Measurements from ENCODE around the gene CLASP1.

CLASP1 gene

DNA sequence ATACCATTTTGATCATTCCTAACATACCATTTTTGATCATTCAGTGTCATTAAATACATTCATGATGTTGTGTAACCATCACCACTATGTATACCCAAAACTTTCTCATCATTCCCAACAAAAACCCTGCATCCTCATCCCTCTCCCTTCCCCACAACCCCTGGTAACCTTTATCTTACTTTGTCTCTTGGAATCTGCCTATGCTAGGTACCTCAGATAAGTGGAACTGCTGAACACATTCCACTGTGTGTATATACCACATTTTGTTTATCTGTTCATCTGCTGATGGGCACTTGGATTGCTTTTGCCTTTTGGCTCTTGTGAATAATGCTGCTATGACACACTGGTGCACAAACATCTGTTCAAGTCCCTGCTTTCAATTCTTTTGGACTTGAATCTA, 280.4 kb downstream of the CLASP1 start:
- no peak overlapping the region for H3K9ac ChIP-seq (ENCODE audit: low read length)
- H3K18ac ChIP-seq (ENCODE audit: low read length) = no peak overlapping the region
- no peaks in the 10 kb centered on the region for H3K4me1 ChIP-seq (ENCODE audit: control insufficient read depth, low read depth, low read length)
- H2BK15ac ChIP-seq (replicated peaks; ENCODE audit: low read depth) = no peak overlapping the region
- no peak overlapping the region for H3K23ac ChIP-seq (ENCODE audit: low read length)
- no peak overlapping the region for H2BK120ac ChIP-seq (ENCODE audit: low read depth, low read length)
- H2AK5ac ChIP-seq (ENCODE audit: low read length) = no peak overlapping the region
- H4K8ac ChIP-seq (ENCODE audit: low read depth, low read length) = no peak overlapping the region
- peaks cover 9% of the 10 kb centered on the region for H3K36me3 ChIP-seq (ENCODE audit: control insufficient read depth, insufficient read depth, low read length)
- H3K27me3 ChIP-seq (ENCODE audit: insufficient read depth, low read length, poor library complexity) = no peaks in the 10 kb centered on the region
- no peak overlapping the region for H3K4me2 ChIP-seq (ENCODE audit: low read length)
- no peak overlapping the region for H3K56ac ChIP-seq (ENCODE audit: low read length)
- H3K4ac ChIP-seq (ENCODE audit: low read depth, low read length) = no peak overlapping the region
- H3K27ac ChIP-seq (ENCODE audit: low read depth, low read length) = no peak overlapping the region
- no peak overlapping the region for H4K5ac ChIP-seq (ENCODE audit: low read length)
- no peak overlapping the region for H2BK5ac ChIP-seq (ENCODE audit: low read length)
- H3K79me2 ChIP-seq (ENCODE audit: control insufficient read depth, insufficient read depth, low read length) = no peaks in the 10 kb centered on the region
- H3K4me3 ChIP-seq (ENCODE audit: low read length) = no peak overlapping the region
- H3K79me1 ChIP-seq (ENCODE audit: low read length) = no peaks in the 10 kb centered on the region
- no peak for DNase-seq

DNA sequence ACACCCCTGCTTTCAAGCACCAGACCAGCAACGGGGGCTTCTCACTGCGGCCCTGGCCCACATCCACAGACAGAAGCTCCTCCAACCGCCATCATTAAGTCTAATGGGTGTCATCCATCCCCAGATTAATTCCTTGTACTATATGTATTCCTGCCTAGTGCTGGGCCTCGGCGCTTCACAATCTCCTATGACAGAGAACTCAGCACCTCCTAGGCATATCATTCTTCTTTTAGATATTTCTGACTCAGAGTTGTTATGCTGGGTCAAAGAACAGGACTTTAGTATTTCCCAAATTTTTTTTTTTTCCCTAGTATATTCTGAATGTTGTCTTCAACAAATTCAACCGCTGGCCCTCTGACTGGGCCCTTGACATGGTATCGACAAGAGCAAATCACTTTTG, 281.1 kb downstream of the CLASP1 start:
- Histone ChIP-seq H3K4me1 (ENCODE audit: control insufficient read depth, low read depth, low read length) (no peaks in the 10 kb centered on the region), H3K18ac (ENCODE audit: low read length) (no peak overlapping the region), H3K4me3 (ENCODE audit: low read length) (no peak overlapping the region), H4K5ac (ENCODE audit: low read length) (no peak overlapping the region), H3K36me3 (ENCODE audit: control insufficient read depth, insufficient read depth, low read length) (peaks cover 11% of the 10 kb centered on the region), H3K23ac (ENCODE audit: low read length) (no peak overlapping the region), H3K27ac (ENCODE audit: low read depth, low read length) (no peak overlapping the region), H3K27me3 (ENCODE audit: insufficient read depth, low read length, poor library complexity) (no peaks in the 10 kb centered on the region), H3K79me1 (ENCODE audit: low read length) (no peaks in the 10 kb centered on the region), H2BK5ac (ENCODE audit: low read length) (no peak overlapping the region), H2BK120ac (ENCODE audit: low read depth, low read length) (no peak overlapping the region), H2BK15ac (replicated peaks; ENCODE audit: low read depth) (no peak overlapping the region), H4K8ac (ENCODE audit: low read depth, low read length) (no peak overlapping the region), H3K56ac (ENCODE audit: low read length) (no peak overlapping the region), H3K4ac (ENCODE audit: low read depth, low read length) (no peak overlapping the region), H3K4me2 (ENCODE audit: low read length) (no peak overlapping the region), H2AK5ac (ENCODE audit: low read length) (no peak overlapping the region), H3K9ac (ENCODE audit: low read length) (no peak overlapping the region), H3K79me2 (ENCODE audit: control insufficient read depth, insufficient read depth, low read length) (no peaks in the 10 kb centered on the region)
- no CpG with 5 or more reads among the region's 7 CpGs for WGBS (ENCODE audit: extremely low coverage, insufficient coverage, low lambda C conversion rate)
- DNase-seq = no peak

DNA sequence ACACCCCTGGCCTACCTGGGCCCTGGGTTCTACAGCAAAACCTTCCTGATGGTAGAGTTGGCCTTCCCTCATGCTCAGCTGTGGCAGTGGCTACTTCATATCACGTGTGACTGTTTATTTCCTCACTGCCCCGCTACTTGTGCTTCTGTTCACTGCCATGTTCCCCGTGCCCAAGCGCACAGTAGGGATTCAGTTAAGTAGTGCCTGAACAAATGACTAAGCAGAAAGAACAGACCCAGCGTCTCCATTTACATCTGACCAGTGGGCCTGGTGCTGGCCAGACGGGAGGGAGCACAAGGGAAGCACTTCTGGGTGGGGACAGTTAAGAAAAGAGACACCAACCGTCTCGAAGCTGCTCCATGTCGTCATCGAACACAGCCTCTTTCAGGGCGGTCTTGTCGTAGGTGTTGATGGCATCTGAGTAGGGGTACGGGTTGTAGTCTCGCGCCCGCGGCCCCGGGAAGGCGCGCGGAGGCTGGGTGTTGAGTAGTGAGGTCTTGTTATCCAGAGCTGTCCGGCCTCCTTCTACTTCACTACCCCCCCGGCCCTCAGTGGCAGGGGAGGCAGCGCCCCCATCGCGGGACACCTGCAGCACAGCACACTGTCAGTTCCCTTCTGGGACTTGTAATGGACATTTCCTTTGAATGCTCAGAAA, 281.9 kb downstream of the CLASP1 start:
- no peak overlapping the region for H2BK120ac ChIP-seq (ENCODE audit: low read depth, low read length)
- H2AK5ac ChIP-seq (ENCODE audit: low read length) = no peak overlapping the region
- no peak overlapping the region for H3K23ac ChIP-seq (ENCODE audit: low read length)
- no CpG with 5 or more reads among the region's 26 CpGs for WGBS (ENCODE audit: extremely low coverage, insufficient coverage, low lambda C conversion rate)
- no peak for DNase-seq
- no peaks in the 10 kb centered on the region for H3K79me2 ChIP-seq (ENCODE audit: control insufficient read depth, insufficient read depth, low read length)
- no peak overlapping the region for H3K4me2 ChIP-seq (ENCODE audit: low read length)
- no peaks in the 10 kb centered on the region for H3K27me3 ChIP-seq (ENCODE audit: insufficient read depth, low read length, poor library complexity)
- no peak overlapping the region for H4K5ac ChIP-seq (ENCODE audit: low read length)
- H2BK15ac ChIP-seq (replicated peaks; ENCODE audit: low read depth) = no peak overlapping the region
- H4K8ac ChIP-seq (ENCODE audit: low read depth, low read length) = no peak overlapping the region
- no peak overlapping the region for H3K9ac ChIP-seq (ENCODE audit: low read length)
- H3K18ac ChIP-seq (ENCODE audit: low read length) = no peak overlapping the region
- no peak overlapping the region for H3K4me3 ChIP-seq (ENCODE audit: low read length)
- H3K36me3 ChIP-seq (ENCODE audit: control insufficient read depth, insufficient read depth, low read length) = peaks cover 13% of the 10 kb centered on the region
- no peak overlapping the region for H3K27ac ChIP-seq (ENCODE audit: low read depth, low read length)
- H3K79me1 ChIP-seq (ENCODE audit: low read length) = no peaks in the 10 kb centered on the region
- no peak overlapping the region for H2BK5ac ChIP-seq (ENCODE audit: low read length)
- no peak overlapping the region for H3K4ac ChIP-seq (ENCODE audit: low read depth, low read length)
- no peaks in the 10 kb centered on the region for H3K4me1 ChIP-seq (ENCODE audit: control insufficient read depth, low read depth, low read length)
- no peak overlapping the region for H3K56ac ChIP-seq (ENCODE audit: low read length)

DNA sequence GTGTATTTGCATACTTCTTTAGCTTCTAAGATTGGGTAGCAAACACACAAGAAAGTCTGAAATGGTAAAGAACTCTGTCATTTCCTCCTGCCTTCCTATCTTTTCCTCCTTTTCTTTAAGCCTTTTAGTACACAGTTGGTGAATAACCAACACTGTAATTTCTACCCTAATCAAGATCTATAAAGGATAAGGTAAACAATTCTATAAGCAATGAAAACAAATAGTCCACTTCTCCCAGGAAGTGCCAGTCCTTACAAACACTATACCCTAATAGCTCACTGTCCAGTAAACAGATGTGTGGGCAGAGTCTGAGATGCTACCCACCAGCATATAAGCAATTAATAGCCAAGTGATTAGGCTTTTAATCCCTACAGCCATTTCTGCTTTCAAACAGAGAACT, 283.2 kb downstream of the CLASP1 start:
- no peak overlapping the region for H4K8ac ChIP-seq (ENCODE audit: low read depth, low read length)

DNA sequence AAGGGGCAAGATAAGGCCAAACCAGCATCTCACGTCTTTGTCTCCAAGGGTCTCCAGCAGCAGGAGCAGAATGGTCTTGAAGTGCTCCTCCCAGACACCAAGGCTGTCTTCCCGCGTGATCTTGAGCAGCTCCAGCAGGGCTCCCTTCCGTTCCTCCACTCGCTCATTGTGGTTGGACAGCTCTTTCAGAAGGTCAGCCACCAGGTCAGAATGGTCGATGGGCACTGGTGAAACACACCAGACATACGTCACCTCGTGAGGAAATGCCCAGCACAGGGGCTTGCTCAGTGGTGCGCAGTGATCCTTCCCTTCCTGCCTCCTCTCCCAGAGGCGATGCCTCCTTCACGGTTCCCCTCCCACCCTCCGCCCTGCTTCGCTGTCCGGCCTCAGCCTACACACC, 284.2 kb downstream of the CLASP1 start:
- Histone ChIP-seq H3K56ac (ENCODE audit: low read length) (no peak overlapping the region), H4K8ac (ENCODE audit: low read depth, low read length) (no peak overlapping the region), H3K4me2 (ENCODE audit: low read length) (no peak overlapping the region), H3K79me2 (ENCODE audit: control insufficient read depth, insufficient read depth, low read length) (no peaks in the 10 kb centered on the region), H3K9ac (ENCODE audit: low read length) (no peak overlapping the region), H2BK120ac (ENCODE audit: low read depth, low read length) (no peak overlapping the region), H3K27ac (ENCODE audit: low read depth, low read length) (no peak overlapping the region), H3K23ac (ENCODE audit: low read length) (no peak overlapping the region), H4K5ac (ENCODE audit: low read length) (no peak overlapping the region), H3K79me1 (ENCODE audit: low read length) (no peaks in the 10 kb centered on the region), H3K27me3 (ENCODE audit: insufficient read depth, low read length, poor library complexity) (no peaks in the 10 kb centered on the region), H3K36me3 (ENCODE audit: control insufficient read depth, insufficient read depth, low read length) (peaks cover 16% of the 10 kb centered on the region), H3K4me3 (ENCODE audit: low read length) (no peak overlapping the region), H2AK5ac (ENCODE audit: low read length) (no peak overlapping the region), H3K4ac (ENCODE audit: low read depth, low read length) (no peak overlapping the region), H3K4me1 (ENCODE audit: control insufficient read depth, low read depth, low read length) (no peaks in the 10 kb centered on the region), H3K18ac (ENCODE audit: low read length) (no peak overlapping the region), H2BK15ac (replicated peaks; ENCODE audit: low read depth) (no peak overlapping the region), H2BK5ac (ENCODE audit: low read length) (no peak overlapping the region)
- no peak for DNase-seq
- no CpG with 5 or more reads among the region's 14 CpGs for WGBS (ENCODE audit: extremely low coverage, insufficient coverage, low lambda C conversion rate)

More for the DNA sequence above, 283.2 kb downstream of the CLASP1 start:
- Histone ChIP-seq H2AK5ac (ENCODE audit: low read length) (no peak overlapping the region), H3K4me3 (ENCODE audit: low read length) (no peak overlapping the region), H3K27ac (ENCODE audit: low read depth, low read length) (no peak overlapping the region), H3K4ac (ENCODE audit: low read depth, low read length) (no peak overlapping the region), H2BK15ac (replicated peaks; ENCODE audit: low read depth) (no peak overlapping the region), H3K23ac (ENCODE audit: low read length) (no peak overlapping the region), H3K36me3 (ENCODE audit: control insufficient read depth, insufficient read depth, low read length) (peaks cover 16% of the 10 kb centered on the region), H3K9ac (ENCODE audit: low read length) (no peak overlapping the region), H4K5ac (ENCODE audit: low read length) (no peak overlapping the region), H3K18ac (ENCODE audit: low read length) (no peak overlapping the region), H2BK120ac (ENCODE audit: low read depth, low read length) (no peak overlapping the region), H2BK5ac (ENCODE audit: low read length) (no peak overlapping the region), H3K4me1 (ENCODE audit: control insufficient read depth, low read depth, low read length) (no peaks in the 10 kb centered on the region), H3K79me2 (ENCODE audit: control insufficient read depth, insufficient read depth, low read length) (no peaks in the 10 kb centered on the region), H3K79me1 (ENCODE audit: low read length) (no peaks in the 10 kb centered on the region), H3K27me3 (ENCODE audit: insufficient read depth, low read length, poor library complexity) (no peaks in the 10 kb centered on the region), H3K56ac (ENCODE audit: low read length) (no peak overlapping the region), H3K4me2 (ENCODE audit: low read length) (no peak overlapping the region)
- no peak for DNase-seq

DNA sequence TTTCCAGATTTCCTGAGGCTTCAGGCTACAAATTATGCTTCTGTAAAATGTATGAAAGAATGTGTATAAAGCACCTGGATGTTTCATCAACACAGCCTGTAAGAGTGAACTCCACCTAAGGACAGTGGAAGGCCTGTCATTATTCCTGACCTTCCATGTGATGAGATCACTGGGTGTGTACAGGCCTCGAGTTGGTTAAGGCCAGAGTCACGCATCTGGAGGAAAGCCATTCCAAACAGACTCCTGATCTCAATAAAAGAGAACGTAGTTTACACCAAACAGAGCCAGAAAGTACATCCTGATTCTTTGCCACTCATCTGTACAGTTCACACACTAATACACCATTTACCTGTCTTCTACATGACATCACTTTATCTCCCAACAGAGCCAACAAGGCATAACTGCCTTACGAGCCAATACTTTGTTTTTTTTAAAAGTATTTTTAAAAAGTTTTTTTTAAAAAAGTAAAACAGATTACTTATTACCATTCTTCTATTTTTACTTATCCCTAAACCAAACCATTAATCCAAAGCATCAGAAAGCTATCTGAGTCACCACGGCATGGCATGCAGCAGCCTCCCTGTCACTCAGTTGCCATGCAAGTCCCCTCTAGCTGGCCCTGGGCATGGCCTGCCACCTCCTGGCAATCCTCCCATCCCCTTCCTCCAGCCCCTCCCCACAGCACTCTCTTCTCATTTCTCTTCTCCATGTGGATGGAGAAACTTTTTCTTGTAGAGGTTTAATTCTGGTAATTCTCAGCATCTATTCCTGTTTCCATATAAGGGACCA, 285.4 kb downstream of the CLASP1 start:
- H3K9ac ChIP-seq (ENCODE audit: low read length) = no peak overlapping the region
- no peak overlapping the region for H3K18ac ChIP-seq (ENCODE audit: low read length)
- no peak overlapping the region for H4K5ac ChIP-seq (ENCODE audit: low read length)
- H2AK5ac ChIP-seq (ENCODE audit: low read length) = no peak overlapping the region
- DNase-seq = no peak
- H3K36me3 ChIP-seq (ENCODE audit: control insufficient read depth, insufficient read depth, low read length) = peaks cover 16% of the 10 kb centered on the region
- no peaks in the 10 kb centered on the region for H3K79me1 ChIP-seq (ENCODE audit: low read length)
- no peak overlapping the region for H3K4me2 ChIP-seq (ENCODE audit: low read length)
- H3K4ac ChIP-seq (ENCODE audit: low read depth, low read length) = no peak overlapping the region
- no peak overlapping the region for H3K27ac ChIP-seq (ENCODE audit: low read depth, low read length)
- no peak overlapping the region for H2BK120ac ChIP-seq (ENCODE audit: low read depth, low read length)
- no peak overlapping the region for H3K56ac ChIP-seq (ENCODE audit: low read length)
- no peak overlapping the region for H2BK15ac ChIP-seq (replicated peaks; ENCODE audit: low read depth)
- H3K79me2 ChIP-seq (ENCODE audit: control insufficient read depth, insufficient read depth, low read length) = no peaks in the 10 kb centered on the region
- no peaks in the 10 kb centered on the region for H3K4me1 ChIP-seq (ENCODE audit: control insufficient read depth, low read depth, low read length)
- no peaks in the 10 kb centered on the region for H3K27me3 ChIP-seq (ENCODE audit: insufficient read depth, low read length, poor library complexity)
- H3K23ac ChIP-seq (ENCODE audit: low read length) = no peak overlapping the region
- H4K8ac ChIP-seq (ENCODE audit: low read depth, low read length) = no peak overlapping the region
- no peak overlapping the region for H3K4me3 ChIP-seq (ENCODE audit: low read length)
- no peak overlapping the region for H2BK5ac ChIP-seq (ENCODE audit: low read length)
- no CpG with 5 or more reads among the region's 5 CpGs for WGBS (ENCODE audit: extremely low coverage, insufficient coverage, low lambda C conversion rate)

All from mesendoderm (in vitro differentiated cells).